Gastrocnemius medialis (tissue), 4 donors: ENCODE data around the gene KDM6B. TPM values are rescaled to one million over a fixed set of nuclear protein-coding genes. Genes with fewer than 3 reads are reported as not detected.

Experiments
- ATAC-seq, 2 donors: fragments of 150-250 bp; one replicate each; pipeline ENCODE4 v1.9.1; 2016
- DNase-seq, 2 donors: peaks; one replicate each; pipeline ENCODE4 v3.0.0-alpha.2; 2019
- H3K27ac ChIP-seq, 4 donors: fragments of 200-600 bp; sonication (generic); 1 replicate in 1 of 4; 2 replicates in 3 of 4; pipeline ENCODE4 v1.5.1; 2016 to 2018; ENCODE audit warnings: mild to moderate bottlenecking in 2 of 4, moderate library complexity in 1 of 4
- H3K27me3 ChIP-seq, 3 donors: fragments of 200-600 bp; sonication (generic) in 2 of 3; 1 replicate in 1 of 3; 2 replicates in 2 of 3; pipeline versions ENCODE4 v1.5.1 to v1.6.0; 2016 to 2019; ENCODE audit warnings: mild to moderate bottlenecking in 1 of 3, moderate library complexity in 1 of 3
- H3K36me3 ChIP-seq, 2 donors: fragments of 200-600 bp; sonication (generic) in 1 of 2; one replicate each; pipeline ENCODE4 v1.5.1; 2017 to 2018
- H3K4me1 ChIP-seq, 2 donors: fragments of 200-600 bp; sonication (generic) in 1 of 2; one replicate each; pipeline ENCODE4 v1.5.1; 2016 to 2017; ENCODE audit warnings: mild to moderate bottlenecking in 2 of 2
- H3K4me3 ChIP-seq, 4 donors: fragments of 200-600 bp; sonication (generic) in 3 of 4; 1 replicate in 1 of 4; 2 replicates in 3 of 4; pipeline ENCODE4 v1.5.1; 2016 to 2019; ENCODE audit warnings: mild to moderate bottlenecking in 2 of 4
- H3K9me3 ChIP-seq, 3 donors: fragments of 200-600 bp; sonication (generic) in 2 of 3; 1 replicate in 1 of 3; 2 replicates in 2 of 3; pipeline ENCODE4 v1.5.1; 2016 to 2019
- POLR2A ChIP-seq, 2 donors: fragments of 450-650 bp; IDR thresholded peaks; one replicate each; pipeline ENCODE4 v1.6.1; 2017; ENCODE audit warnings: antibody characterized with exemption in 2 of 2, mild to moderate bottlenecking in 2 of 2, moderate library complexity in 2 of 2
- in situ Hi-C, 4 donors: fragments of 200-750 bp; cut with MboI; loops; one replicate each; pipeline versions ENCODE4 v1.15.0 to v1.8.0; 2017; ENCODE audit warnings: low sequenced_read_pairs in 4 of 4
- intact Hi-C: fragments of 100-400 bp; cut with DNase I; formaldehyde crosslinking; loops from one replicate; pipeline ENCODE4 v1.15.1; 2023; ENCODE audit warnings: low total_unique reads
- total RNA-seq, 4 donors: library from RNA; depleted of rRNA; stranded (reverse); fragments of >200 nt; gene quantifications; one replicate each; pipeline versions ENCODE4 v1.1.0 to v1.2.3, GENCODE V29; 2016
- TF ChIP-seq, protein P1 (sequence below), 5 experiments: fragments of 450-650 bp in 3 of 5; fragments of 200-600 bp in 2 of 5; sonication (generic) in 2 of 5; IDR thresholded peaks in 4 of 5; conservative IDR thresholded peaks in 1 of 5; 1 replicate in 4 of 5; 2 replicates in 1 of 5; pipeline ENCODE4 v1.5.1; 2016 to 2019; ENCODE audit warnings: antibody characterized with exemption in 5 of 5, mild to moderate bottlenecking in 3 of 5, moderate library complexity in 3 of 5

Gene KDM6B
- total RNA-seq, 4 donors from 2014 or later = 1.9 to 8.2 (median 4.4) TPM

DNA sequence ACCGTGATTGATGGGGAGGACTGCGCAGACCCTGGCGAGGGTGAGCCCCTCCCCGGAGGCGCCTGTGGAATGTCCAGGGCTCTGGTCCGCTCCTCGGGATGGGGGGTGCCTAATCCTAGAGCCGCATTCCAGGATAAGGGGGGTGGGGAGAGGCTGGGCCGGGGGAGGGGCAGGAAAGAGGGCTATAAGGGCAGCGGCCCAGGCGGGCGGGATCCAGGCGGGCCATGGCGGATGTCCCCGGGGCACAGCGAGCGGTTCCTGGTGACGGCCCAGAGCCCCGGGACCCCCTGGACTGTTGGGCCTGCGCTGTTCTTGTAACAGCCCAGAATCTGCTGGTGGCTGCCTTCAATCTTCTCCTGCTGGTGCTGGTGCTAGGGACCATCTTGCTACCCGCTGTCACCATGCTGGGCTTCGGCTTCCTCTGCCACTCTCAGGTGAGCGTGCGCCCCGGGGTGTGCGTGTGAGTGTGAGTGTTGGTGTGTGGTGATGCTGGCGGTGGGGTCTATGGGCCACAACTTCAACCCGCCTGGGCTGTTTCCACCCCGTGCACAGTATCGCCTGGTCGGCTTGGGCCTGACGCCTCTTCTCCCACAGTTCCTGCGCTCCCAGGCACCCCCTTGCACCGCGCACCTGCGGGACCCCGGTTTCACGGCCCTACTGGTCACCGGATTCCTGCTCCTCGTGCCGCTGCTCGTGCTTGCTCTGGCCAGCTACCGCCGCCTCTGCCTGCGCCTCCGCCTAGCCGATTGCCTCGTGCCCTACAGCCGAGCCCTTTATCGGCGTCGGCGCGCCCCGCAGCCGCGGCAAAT, 21.0 kb downstream of the KDM6B start, which contains the start of gene TMEM88:
TMEM88 (plus strand) TSS at position 216 of the 809 bp plus-strand sequence; CDS start at position 225, 9 bp downstream.
- intact Hi-C loops (loop anchor here (5.0 to 10.0 kb wide), 3 partner anchors 62 to 110 kb away; partner anchors contain the start of genes CNTROB, RNF227 and TRAPPC1), in situ Hi-C loops (loop anchor here in 2 of 4 donors (25.0 kb wide), 1 partner anchor 132 kb away; no protein-coding TSS in a partner anchor)
- no peaks in the 10 kb centered on the region for H3K9me3 ChIP-seq
- no peak for ATAC-seq
- no peaks in the 10 kb centered on the region for H3K27me3 ChIP-seq
- peaks cover 29 to 37% of the 10 kb centered on the region in 2 donors for H3K4me1 ChIP-seq
- peak in 1 of 2 donors; percentile 17 for DNase-seq
- peaks cover 0 to 23% of the 10 kb centered on the region in 2 donors for H3K36me3 ChIP-seq
- TF ChIP-seq POLR2A (IDR thresholded peaks at IDR 0.05) = no peak
- TF ChIP-seq, protein P1, sequence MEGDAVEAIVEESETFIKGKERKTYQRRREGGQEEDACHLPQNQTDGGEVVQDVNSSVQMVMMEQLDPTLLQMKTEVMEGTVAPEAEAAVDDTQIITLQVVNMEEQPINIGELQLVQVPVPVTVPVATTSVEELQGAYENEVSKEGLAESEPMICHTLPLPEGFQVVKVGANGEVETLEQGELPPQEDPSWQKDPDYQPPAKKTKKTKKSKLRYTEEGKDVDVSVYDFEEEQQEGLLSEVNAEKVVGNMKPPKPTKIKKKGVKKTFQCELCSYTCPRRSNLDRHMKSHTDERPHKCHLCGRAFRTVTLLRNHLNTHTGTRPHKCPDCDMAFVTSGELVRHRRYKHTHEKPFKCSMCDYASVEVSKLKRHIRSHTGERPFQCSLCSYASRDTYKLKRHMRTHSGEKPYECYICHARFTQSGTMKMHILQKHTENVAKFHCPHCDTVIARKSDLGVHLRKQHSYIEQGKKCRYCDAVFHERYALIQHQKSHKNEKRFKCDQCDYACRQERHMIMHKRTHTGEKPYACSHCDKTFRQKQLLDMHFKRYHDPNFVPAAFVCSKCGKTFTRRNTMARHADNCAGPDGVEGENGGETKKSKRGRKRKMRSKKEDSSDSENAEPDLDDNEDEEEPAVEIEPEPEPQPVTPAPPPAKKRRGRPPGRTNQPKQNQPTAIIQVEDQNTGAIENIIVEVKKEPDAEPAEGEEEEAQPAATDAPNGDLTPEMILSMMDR (IDR thresholded peaks at IDR 0.05 in 4 of 5, conservative IDR thresholded peaks at IDR 0.05 in 1 of 5) = no peak
- H3K4me3 ChIP-seq = peak within 1 kb of the TSS; percentile 65 to 87 (median 80)
- peak within 1 kb of the TSS; percentile 91 to 99 (median 96) for H3K27ac ChIP-seq

DNA sequence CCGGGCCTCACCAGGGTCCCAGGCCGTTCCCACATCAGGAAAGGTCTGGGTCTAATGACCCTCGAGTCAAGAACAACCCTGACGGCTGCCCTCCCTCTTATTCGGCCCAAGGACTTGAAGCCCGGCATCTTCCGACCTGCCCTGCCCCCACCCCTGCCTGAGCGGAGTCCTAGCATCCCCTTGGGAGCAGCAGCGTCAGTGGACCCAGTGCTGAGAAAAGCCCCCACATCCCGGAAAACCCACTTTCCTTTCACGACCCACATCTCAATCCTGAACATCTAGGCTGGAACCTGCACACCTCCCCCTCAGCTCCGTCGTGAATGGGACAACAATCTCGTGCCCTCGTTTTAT, 21.6 kb downstream of the KDM6B start:
- peaks cover 0 to 18% of the 10 kb centered on the region in 2 donors for H3K36me3 ChIP-seq
- no peaks in the 10 kb centered on the region for H3K27me3 ChIP-seq
- in situ Hi-C loops = loop anchor here in 2 of 4 donors (25.0 kb wide), 1 partner anchor 132 kb away; no protein-coding TSS in a partner anchor

DNA sequence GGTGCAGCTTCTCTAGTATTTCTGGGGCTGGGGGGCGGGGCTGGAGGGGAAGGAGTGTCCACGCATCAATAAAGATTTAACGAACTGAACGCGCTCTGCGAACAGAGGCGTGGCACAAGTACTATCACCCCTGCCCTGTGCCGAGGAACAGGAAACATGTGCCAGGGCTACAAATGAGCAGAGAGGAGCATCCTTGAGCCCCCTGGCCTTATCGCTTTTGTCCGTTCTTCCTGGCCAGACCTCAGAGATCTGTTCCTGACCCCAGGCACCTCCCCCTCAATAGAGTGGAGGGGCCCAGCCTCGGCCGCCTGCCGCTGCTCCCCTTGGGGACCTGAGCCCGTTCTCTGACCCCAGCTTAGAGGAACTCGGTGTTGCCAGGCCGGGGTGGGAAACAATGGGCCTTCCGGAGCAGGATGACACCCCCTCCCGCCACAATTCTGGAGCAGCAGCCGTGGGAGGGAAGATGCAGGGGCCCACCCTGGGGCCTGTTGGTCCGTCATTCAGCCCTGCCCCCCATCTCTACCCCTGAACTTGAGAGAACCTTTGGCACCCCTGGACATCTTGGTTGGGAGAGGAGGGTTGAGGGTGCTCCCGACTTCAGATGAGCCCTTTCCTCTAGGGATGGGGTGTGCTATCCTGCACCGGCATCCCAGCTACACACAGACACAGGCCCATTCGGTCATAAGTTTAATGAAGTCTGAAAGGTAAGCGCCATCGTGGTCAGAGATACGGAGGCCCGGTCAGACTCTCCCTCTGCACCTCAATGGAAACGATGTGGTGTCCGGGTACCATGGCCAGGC, 22.2 kb downstream of the KDM6B start:
- intact Hi-C loops = loop anchor here (2.0 to 10.0 kb wide), 4 partner anchors 31 to 111 kb away; partner anchors contain the start of genes CNTROB, RNF227 and TRAPPC1

More for the DNA sequence above, 21.6 kb downstream of the KDM6B start:
- H3K4me1 ChIP-seq = peaks cover 29 to 37% of the 10 kb centered on the region in 2 donors
- no peaks in the 10 kb centered on the region for H3K9me3 ChIP-seq
- no peak for ATAC-seq
- TF ChIP-seq, protein P1 (IDR thresholded peaks at IDR 0.05 in 4 of 5, conservative IDR thresholded peaks at IDR 0.05 in 1 of 5) = no peak
- TF ChIP-seq POLR2A (IDR thresholded peaks at IDR 0.05) = no peak
- peak overlapping the region; percentile 65 to 87 (median 80) for H3K4me3 ChIP-seq
- peak overlapping the region; percentile 91 to 99 (median 96) for H3K27ac ChIP-seq
- intact Hi-C loops = loop anchor here (2.0 to 10.0 kb wide), 4 partner anchors 31 to 111 kb away; partner anchors contain the start of genes CNTROB, RNF227 and TRAPPC1
- peak in 1 of 2 donors; percentile 28 for DNase-seq

More for the DNA sequence above, 22.2 kb downstream of the KDM6B start:
- DNase-seq = peak in 1 of 2 donors; percentile 44
- ATAC-seq = no peak
- Histone ChIP-seq H3K4me3 (peak overlapping the region; percentile 65 to 87 (median 80)), H3K27me3 (no peaks in the 10 kb centered on the region), H3K36me3 (peaks cover 0 to 12% of the 10 kb centered on the region in 2 donors), H3K9me3 (no peaks in the 10 kb centered on the region), H3K27ac (peak overlapping the region; percentile 91 to 99 (median 96)), H3K4me1 (peaks cover 29 to 37% of the 10 kb centered on the region in 2 donors)
- in situ Hi-C loops = loop anchor here in 2 of 4 donors (25.0 kb wide), 1 partner anchor 131 kb away; no protein-coding TSS in a partner anchor
- TF ChIP-seq, protein P1 (IDR thresholded peaks at IDR 0.05 in 4 of 5, conservative IDR thresholded peaks at IDR 0.05 in 1 of 5) = no peak
- TF ChIP-seq POLR2A (IDR thresholded peaks at IDR 0.05) = no peak
